ENCODE results near the gene PGAP3.

PGAP3 gene

DNA sequence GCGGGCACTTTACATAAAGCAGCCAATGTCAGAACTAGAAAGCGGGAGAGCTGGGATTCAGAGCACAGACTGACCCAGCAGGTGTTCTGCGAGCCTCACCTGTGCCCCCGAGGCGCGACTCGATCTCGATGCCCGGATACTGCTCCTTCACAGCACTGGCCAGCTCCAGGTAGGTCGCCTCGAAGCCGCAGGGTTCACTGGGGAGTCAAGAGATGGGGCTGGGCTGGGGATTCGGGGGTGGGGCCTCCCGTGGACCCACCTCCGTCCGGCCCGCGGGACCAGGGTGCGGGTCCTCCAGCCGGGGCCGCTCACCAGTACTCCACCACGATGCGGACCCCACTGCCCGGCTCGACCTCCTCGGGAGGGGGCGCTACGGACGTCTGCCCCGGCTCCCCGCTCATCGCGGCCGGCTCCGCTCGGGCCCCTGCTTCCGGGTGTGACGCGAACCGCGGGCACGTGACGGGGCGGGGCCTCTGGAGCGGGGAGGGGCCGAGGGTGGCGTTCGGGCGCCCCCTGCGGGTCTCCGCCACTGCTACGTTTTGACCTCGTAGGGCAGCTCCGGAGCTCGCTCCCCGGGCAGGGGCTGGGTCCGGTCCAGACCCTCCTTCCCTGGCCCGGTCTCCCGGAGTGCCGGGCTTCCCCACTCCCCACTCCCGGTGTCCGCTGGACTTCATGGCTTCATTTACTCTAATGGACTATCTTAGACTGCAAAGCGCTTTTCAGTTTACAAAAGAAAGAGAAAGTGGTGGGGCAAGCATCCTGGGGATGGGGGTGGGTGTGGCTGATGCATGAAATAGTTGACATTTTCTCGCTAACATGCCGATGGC, 42.5 kb upstream of the PGAP3 start, which contains the start of gene MIEN1 (continued):
- TF ChIP-seq ZNF10 (tag by site-specific recombination; IDR thresholded peaks at IDR 0.05) (no peak), ZIC2 (tag by site-specific recombination; IDR thresholded peaks at IDR 0.05) (peak; percentile 35), ZBTB48 (tag by site-specific recombination; IDR thresholded peaks at IDR 0.05) (peak; percentile 26; the same call in 1 of the 2 replicates), ZSCAN30 (tag by site-specific recombination; IDR thresholded peaks at IDR 0.05) (peak; percentile 54; the same call in 1 of the 2 replicates), ZNF138 (tag by site-specific recombination; IDR thresholded peaks at IDR 0.05; ENCODE audit: borderline replicate concordance) (no peak), ZNF37A (tag by site-specific recombination; IDR thresholded peaks at IDR 0.05) (no peak), ZNF513 (tag by site-specific recombination; IDR thresholded peaks at IDR 0.05) (no peak), ZNF660 (tag by site-specific recombination; IDR thresholded peaks at IDR 0.05) (peak; percentile 65; the same call in 1 of the 2 replicates), ZNF664 (tag by site-specific recombination; IDR thresholded peaks at IDR 0.05) (no peak), ZNF302 (tag by site-specific recombination; IDR thresholded peaks at IDR 0.05; ENCODE audit: low read depth) (no peak), HOXC10 (CRISPR knock-in tag; IDR thresholded peaks at IDR 0.05) (no peak), ZFP69B (tag by site-specific recombination; IDR thresholded peaks at IDR 0.05) (peak; percentile 90), ZBTB20 (tag by site-specific recombination; IDR thresholded peaks at IDR 0.05) (peak; percentile 33; the same call in 1 of the 2 replicates), SCRT1 (tag by site-specific recombination; IDR thresholded peaks at IDR 0.05; ENCODE audit: borderline replicate concordance) (no peak), ZNF596 (tag by site-specific recombination; IDR thresholded peaks at IDR 0.05) (no peak), ZNF510 (tag by site-specific recombination; IDR thresholded peaks at IDR 0.05; ENCODE audit: insufficient replicate concordance) (no peak), ZNF404 (tag by site-specific recombination; IDR thresholded peaks at IDR 0.05) (no peak), ZNF114 (tag by site-specific recombination; IDR thresholded peaks at IDR 0.05) (no peak), ZNF324 (tag by site-specific recombination; IDR thresholded peaks at IDR 0.05) (no peak; the same call in 1 of the 2 replicates), ZNF514 (tag by site-specific recombination; IDR thresholded peaks at IDR 0.05) (no peak), ZNF274 (IDR thresholded peaks at IDR 0.05; ENCODE audit: low read length) (no peak), ZNF274 (tag by site-specific recombination; IDR thresholded peaks at IDR 0.05; ENCODE audit: borderline replicate concordance) (no peak), ZNF366 (tag by site-specific recombination; conservative IDR thresholded peaks at IDR 0.05) (no peak), ZNF292 (tag by site-specific recombination; IDR thresholded peaks at IDR 0.05; ENCODE audit: borderline replicate concordance, low read depth) (no peak), ZBTB1 (tag by site-specific recombination; IDR thresholded peaks at IDR 0.05) (no peak), YY2 (tag by site-specific recombination; IDR thresholded peaks at IDR 0.05) (no peak), EGR2 (tag by site-specific recombination; IDR thresholded peaks at IDR 0.05; ENCODE audit: low read depth) (no peak)
- TF ChIP-seq, protein P1, sequence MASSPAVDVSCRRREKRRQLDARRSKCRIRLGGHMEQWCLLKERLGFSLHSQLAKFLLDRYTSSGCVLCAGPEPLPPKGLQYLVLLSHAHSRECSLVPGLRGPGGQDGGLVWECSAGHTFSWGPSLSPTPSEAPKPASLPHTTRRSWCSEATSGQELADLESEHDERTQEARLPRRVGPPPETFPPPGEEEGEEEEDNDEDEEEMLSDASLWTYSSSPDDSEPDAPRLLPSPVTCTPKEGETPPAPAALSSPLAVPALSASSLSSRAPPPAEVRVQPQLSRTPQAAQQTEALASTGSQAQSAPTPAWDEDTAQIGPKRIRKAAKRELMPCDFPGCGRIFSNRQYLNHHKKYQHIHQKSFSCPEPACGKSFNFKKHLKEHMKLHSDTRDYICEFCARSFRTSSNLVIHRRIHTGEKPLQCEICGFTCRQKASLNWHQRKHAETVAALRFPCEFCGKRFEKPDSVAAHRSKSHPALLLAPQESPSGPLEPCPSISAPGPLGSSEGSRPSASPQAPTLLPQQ (tag by site-specific recombination; IDR thresholded peaks at IDR 0.05), result peak; percentile 95
- TF ChIP-seq, protein P2, sequence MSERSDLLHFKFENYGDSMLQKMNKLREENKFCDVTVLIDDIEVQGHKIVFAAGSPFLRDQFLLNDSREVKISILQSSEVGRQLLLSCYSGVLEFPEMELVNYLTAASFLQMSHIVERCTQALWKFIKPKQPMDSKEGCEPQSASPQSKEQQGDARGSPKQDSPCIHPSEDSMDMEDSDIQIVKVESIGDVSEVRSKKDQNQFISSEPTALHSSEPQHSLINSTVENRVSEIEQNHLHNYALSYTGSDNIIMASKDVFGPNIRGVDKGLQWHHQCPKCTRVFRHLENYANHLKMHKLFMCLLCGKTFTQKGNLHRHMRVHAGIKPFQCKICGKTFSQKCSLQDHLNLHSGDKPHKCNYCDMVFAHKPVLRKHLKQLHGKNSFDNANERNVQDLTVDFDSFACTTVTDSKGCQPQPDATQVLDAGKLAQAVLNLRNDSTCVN (tag by site-specific recombination; optimal IDR thresholded peaks at IDR 0.05), result peak; percentile 90
- TF ChIP-seq, protein P3, sequence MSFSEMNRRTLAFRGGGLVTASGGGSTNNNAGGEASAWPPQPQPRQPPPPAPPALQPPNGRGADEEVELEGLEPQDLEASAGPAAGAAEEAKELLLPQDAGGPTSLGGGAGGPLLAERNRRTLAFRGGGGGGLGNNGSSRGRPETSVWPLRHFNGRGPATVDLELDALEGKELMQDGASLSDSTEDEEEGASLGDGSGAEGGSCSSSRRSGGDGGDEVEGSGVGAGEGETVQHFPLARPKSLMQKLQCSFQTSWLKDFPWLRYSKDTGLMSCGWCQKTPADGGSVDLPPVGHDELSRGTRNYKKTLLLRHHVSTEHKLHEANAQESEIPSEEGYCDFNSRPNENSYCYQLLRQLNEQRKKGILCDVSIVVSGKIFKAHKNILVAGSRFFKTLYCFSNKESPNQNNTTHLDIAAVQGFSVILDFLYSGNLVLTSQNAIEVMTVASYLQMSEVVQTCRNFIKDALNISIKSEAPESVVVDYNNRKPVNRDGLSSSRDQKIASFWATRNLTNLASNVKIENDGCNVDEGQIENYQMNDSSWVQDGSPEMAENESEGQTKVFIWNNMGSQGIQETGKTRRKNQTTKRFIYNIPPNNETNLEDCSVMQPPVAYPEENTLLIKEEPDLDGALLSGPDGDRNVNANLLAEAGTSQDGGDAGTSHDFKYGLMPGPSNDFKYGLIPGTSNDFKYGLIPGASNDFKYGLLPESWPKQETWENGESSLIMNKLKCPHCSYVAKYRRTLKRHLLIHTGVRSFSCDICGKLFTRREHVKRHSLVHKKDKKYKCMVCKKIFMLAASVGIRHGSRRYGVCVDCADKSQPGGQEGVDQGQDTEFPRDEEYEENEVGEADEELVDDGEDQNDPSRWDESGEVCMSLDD (tag by site-specific recombination; IDR thresholded peaks at IDR 0.05), result peak; percentile 84
- TF ChIP-seq, protein P4, sequence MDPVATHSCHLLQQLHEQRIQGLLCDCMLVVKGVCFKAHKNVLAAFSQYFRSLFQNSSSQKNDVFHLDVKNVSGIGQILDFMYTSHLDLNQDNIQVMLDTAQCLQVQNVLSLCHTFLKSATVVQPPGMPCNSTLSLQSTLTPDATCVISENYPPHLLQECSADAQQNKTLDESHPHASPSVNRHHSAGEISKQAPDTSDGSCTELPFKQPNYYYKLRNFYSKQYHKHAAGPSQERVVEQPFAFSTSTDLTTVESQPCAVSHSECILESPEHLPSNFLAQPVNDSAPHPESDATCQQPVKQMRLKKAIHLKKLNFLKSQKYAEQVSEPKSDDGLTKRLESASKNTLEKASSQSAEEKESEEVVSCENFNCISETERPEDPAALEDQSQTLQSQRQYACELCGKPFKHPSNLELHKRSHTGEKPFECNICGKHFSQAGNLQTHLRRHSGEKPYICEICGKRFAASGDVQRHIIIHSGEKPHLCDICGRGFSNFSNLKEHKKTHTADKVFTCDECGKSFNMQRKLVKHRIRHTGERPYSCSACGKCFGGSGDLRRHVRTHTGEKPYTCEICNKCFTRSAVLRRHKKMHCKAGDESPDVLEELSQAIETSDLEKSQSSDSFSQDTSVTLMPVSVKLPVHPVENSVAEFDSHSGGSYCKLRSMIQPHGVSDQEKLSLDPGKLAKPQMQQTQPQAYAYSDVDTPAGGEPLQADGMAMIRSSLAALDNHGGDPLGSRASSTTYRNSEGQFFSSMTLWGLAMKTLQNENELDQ (tag by site-specific recombination; IDR thresholded peaks at IDR 0.05; ENCODE audit: low read depth), result no peak

All from HEK293 (cell line).